Thyroid gland (tissue), 4 donors: Measurements from ENCODE around the gene ERICH2. TPM values are rescaled to one million over a fixed set of nuclear protein-coding genes. Genes with fewer than 3 reads are reported as not detected.

Source experiments
- DNase-seq, 2 donors: peaks; one replicate each; pipeline ENCODE4 v3.0.0-alpha.2; 2019
- H3K27ac ChIP-seq, 3 donors: fragments of 200-600 bp; sonication (generic); 1 replicate in 2 of 3; 2 replicates in 1 of 3; pipeline ENCODE4 v1.5.1; 2016 to 2019; ENCODE audit warnings: mild to moderate bottlenecking in 1 of 3, moderate library complexity in 1 of 3
- H3K27me3 ChIP-seq: fragments of 200-600 bp; sonication (generic); one replicate; pipeline ENCODE4 v1.5.1; 2019
- H3K36me3 ChIP-seq, 2 donors: fragments of 200-600 bp; sonication (generic); one replicate each; pipeline ENCODE4 v1.5.1; 2016 to 2019
- H3K4me1 ChIP-seq, 2 donors: fragments of 200-600 bp; sonication (generic); one replicate each; pipeline ENCODE4 v1.5.1; 2017 to 2019
- H3K4me3 ChIP-seq, 3 donors: fragments of 200-600 bp; sonication (generic); replicated peaks in 1 of 3; 1 replicate in 2 of 3; 2 replicates in 1 of 3; pipeline ENCODE4 v1.5.1; 2016; ENCODE audit warnings: mild to moderate bottlenecking in 1 of 3
- H3K9me3 ChIP-seq: fragments of 200-600 bp; sonication (generic); one replicate; pipeline ENCODE4 v1.5.1; 2017
- POLR2A ChIP-seq, 2 donors: fragments of 450-650 bp; IDR thresholded peaks; one replicate each; pipeline ENCODE4 v1.6.1; 2017; ENCODE audit warnings: antibody characterized with exemption in 2 of 2, mild to moderate bottlenecking in 2 of 2, moderate library complexity in 1 of 2
- WGBS, 2 donors: methylation state at CpG; one replicate each; pipeline ENCODE4 v1.1.5; 2017; 5-methylcytosine and 5-hydroxymethylcytosine counted together
- intact Hi-C: fragments of 100-400 bp; cut with DNase I; formaldehyde crosslinking; loops from one replicate; pipeline ENCODE4 v1.15.1; 2023
- small RNA-seq: library from RNA; depleted of rRNA; stranded (forward); fragments of <200 nt; gene quantifications from one replicate; pipeline ENCODE3, GENCODE V24; 2016
- total RNA-seq, 4 donors: library from RNA; depleted of rRNA; stranded (reverse); fragments of >200 nt; gene quantifications; one replicate each; pipeline ENCODE4 v1.2.3, GENCODE V29; 2016
- TF ChIP-seq, protein P1 (sequence below), 6 experiments: fragments of 200-600 bp in 3 of 6; fragments of 450-650 bp in 3 of 6; sonication (generic) in 3 of 6; IDR thresholded peaks; one replicate each; pipeline ENCODE4 v1.5.1; 2016 to 2019; ENCODE audit warnings: antibody characterized with exemption in 6 of 6, mild to moderate bottlenecking in 2 of 6, inconsistent platforms in 1 of 6, moderate library complexity in 1 of 6

ERICH2 gene
- total RNA-seq, 4 donors from 2014 or later, result not detected

DNA sequence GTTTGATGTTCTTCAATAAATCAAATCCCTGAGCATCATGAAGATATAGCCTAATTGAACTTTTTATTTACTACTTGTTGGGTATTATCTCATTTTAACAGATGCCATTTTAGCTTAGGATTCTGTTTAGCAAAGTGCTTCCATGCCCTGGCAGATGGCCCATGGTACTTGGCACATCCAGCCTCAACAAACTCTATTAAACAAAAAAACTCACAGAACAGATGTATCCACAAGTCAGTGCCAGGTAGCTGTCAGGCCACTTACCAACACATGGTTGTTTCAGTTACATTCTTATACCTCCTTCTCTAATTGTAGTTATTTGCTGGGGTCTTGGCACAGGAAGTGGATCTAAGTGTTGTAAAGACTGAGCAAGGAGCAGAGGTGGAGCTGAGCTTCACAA lies 76.1 kb downstream of the ERICH2 start:
- Histone ChIP-seq H3K9me3 (no peaks in the 10 kb centered on the region), H3K4me1 (no peaks in the 10 kb centered on the region), H3K4me3 (no peak overlapping the region), H3K27me3 (no peaks in the 10 kb centered on the region), H3K36me3 (no peaks in the 10 kb centered on the region), H3K27ac (no peak overlapping the region)
- intact Hi-C loops, result no loop called here
- TF ChIP-seq, protein P1, sequence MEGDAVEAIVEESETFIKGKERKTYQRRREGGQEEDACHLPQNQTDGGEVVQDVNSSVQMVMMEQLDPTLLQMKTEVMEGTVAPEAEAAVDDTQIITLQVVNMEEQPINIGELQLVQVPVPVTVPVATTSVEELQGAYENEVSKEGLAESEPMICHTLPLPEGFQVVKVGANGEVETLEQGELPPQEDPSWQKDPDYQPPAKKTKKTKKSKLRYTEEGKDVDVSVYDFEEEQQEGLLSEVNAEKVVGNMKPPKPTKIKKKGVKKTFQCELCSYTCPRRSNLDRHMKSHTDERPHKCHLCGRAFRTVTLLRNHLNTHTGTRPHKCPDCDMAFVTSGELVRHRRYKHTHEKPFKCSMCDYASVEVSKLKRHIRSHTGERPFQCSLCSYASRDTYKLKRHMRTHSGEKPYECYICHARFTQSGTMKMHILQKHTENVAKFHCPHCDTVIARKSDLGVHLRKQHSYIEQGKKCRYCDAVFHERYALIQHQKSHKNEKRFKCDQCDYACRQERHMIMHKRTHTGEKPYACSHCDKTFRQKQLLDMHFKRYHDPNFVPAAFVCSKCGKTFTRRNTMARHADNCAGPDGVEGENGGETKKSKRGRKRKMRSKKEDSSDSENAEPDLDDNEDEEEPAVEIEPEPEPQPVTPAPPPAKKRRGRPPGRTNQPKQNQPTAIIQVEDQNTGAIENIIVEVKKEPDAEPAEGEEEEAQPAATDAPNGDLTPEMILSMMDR (IDR thresholded peaks at IDR 0.05), result no peak
- TF ChIP-seq POLR2A (IDR thresholded peaks at IDR 0.05), result no peak
- DNase-seq, result peak in 1 of 2 donors; percentile 27

DNA sequence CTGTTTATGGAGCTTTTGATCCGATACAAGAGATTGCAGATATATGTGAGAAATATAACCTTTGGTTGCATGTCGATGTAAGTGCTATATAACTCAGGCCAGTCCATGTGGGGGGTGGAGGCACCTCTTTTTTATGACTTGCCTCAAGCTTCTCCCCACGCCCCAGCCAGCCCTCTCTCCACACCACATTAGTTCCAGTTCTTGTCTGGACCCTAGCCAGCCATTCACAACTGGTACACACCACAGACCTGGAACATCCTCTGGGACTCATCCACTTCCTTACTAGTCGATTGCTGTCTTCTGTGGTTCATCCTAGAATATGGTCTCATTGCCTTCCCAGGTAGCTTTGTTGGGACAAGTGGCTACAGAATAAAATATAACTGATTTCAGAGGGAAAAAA lies 77.5 kb downstream of the ERICH2 start:
- H3K36me3 ChIP-seq, result no peaks in the 10 kb centered on the region
- H3K4me3 ChIP-seq, result no peak overlapping the region
- no peaks in the 10 kb centered on the region for H3K4me1 ChIP-seq
- no peak overlapping the region for H3K27ac ChIP-seq
- intact Hi-C loops, result no loop called here
- TF ChIP-seq, protein P1 (IDR thresholded peaks at IDR 0.05), result no peak
- TF ChIP-seq POLR2A (IDR thresholded peaks at IDR 0.05), result no peak
- H3K9me3 ChIP-seq, result no peaks in the 10 kb centered on the region
- WGBS, 2 donors, result 87 to 91% methylated on average over 4 of the region's 4 CpGs
- no peak for DNase-seq
- no peaks in the 10 kb centered on the region for H3K27me3 ChIP-seq

Small RNAs within 50 kb of the gene (small RNA-seq; reads per million reads assigned to genes)
- not detected for gene RF00019

Other genes with a start within 250 kb of the ERICH2 start
- gene SP5, start 55.0 kb upstream of the ERICH2 start, total RNA-seq, result under 1 TPM in 1 of 4 donors, not detected in 3; 0.56 TPM
- under 1 TPM; 0.11 to 0.94 (median 0.46) TPM for gene GAD1, start 46.5 kb downstream of the ERICH2 start, total RNA-seq
- gene GORASP2, start 158.9 kb downstream of the ERICH2 start, total RNA-seq, result 100 to 1,000 TPM in 1 of 4 donors, 10 to 100 TPM in 3; 79.6 to 114 (median 87.1) TPM